Activated naive CD4-positive, alpha-beta T cell treated with anti-CD3 and anti-CD28 coated beads, Interleukin-2, amount 10 ng/mL, durations not matched to agents 7 days and 5 days (primary cell): ENCODE measurements around the gene SNCAIP.
"Not testable (repeated sequence)": the region's sequence is repeated elsewhere in the genome, so short reads cannot be mapped to it uniquely, and the experiment has no call there.

Source experiments
- CTCF ChIA-PET: fragments of 350-600 bp; sonication (Branson Sonifier 250); formaldehyde crosslinking; loops from one replicate; lab custom pipeline; 2021; ENCODE audit warnings: antibody characterized with exemption; lab: Charles Lee
- DNase-seq: peaks from one replicate; pipeline ENCODE4 v3.0.0-alpha.2; 2020
- H3K27ac Mint-ChIP-seq: one replicate; pipeline ENCODE4 v1.8.0; 2021; ENCODE audit warnings: mild to moderate bottlenecking, moderate library complexity, mixed read lengths
- H3K27me3 Mint-ChIP-seq: one replicate; pipeline ENCODE4 v1.8.0; 2021; ENCODE audit warnings: mild to moderate bottlenecking, mixed read lengths
- H3K36me3 Mint-ChIP-seq: one replicate; pipeline ENCODE4 v1.8.0; 2021; ENCODE audit warnings: mixed read lengths
- H3K4me1 Mint-ChIP-seq: one replicate; pipeline ENCODE4 v1.8.0; 2021; ENCODE audit warnings: mixed read lengths
- H3K4me3 Mint-ChIP-seq: one replicate; pipeline ENCODE4 v1.8.0; 2021; ENCODE audit warnings: mild to moderate bottlenecking, moderate library complexity, mixed read lengths
- H3K9me3 Mint-ChIP-seq: one replicate; pipeline ENCODE4 v1.8.0; 2021; ENCODE audit warnings: mixed read lengths

The SNCAIP gene

DNA sequence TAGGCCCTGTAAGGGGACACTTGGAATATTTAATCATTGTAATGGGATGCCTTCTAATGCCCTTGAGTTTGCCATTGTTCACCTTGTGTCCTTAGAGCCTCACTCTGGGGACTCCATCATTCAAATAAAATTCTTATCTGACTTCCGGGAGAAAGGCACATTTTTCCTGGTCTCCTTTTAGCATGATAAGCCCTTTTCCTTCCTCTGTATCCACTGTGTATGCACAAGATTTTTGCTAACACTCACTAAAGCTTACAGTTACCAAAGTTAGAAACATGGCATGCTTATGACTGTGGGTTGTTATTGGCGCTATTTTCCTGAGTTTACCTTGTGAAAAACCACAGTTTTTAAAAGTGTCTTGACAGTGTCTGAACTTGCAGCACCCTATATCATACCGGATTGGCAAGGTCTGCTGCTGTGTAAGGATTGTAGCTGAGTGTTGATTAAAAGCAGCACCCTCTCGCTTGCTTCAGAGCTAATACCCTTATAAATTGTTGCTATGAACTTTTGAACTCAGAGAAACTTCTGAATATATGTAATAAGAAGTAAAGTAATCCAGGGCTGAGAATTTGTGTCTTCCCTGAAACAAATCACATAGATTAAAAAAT lies 46.4 kb downstream of the SNCAIP start:
- DNase-seq = no peak
- Mint-ChIP-seq H3K4me1 (no peaks in the 10 kb centered on the region), H3K36me3 (no peaks in the 10 kb centered on the region), H3K4me3 (no peak overlapping the region), H3K9me3 (no peaks in the 10 kb centered on the region), H3K27ac (no peak overlapping the region), H3K27me3 (no peaks in the 10 kb centered on the region)
- CTCF ChIA-PET = no interaction called here

DNA sequence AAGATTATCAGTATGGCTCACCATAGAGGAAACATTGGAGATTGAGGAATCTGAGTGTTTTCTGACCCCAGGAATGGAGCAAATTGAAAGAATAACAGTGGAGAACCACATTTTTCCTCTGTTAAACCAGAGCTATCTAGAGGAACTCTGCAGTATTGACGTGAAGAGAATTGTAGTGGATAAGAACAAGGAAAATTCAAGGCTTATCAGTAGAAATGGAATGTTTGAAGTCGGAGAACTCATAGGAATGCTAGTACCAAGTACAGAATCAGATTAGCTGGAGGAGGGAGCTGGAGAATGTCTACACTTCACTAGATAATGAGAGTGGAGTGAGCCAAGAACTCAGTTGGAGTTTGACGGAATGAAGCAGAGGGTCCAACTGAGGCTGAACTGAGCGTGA lies 50.3 kb downstream of the SNCAIP start:
- H3K27me3 Mint-ChIP-seq = no peaks in the 10 kb centered on the region
- DNase-seq = no peak
- no peaks in the 10 kb centered on the region for H3K36me3 Mint-ChIP-seq
- CTCF ChIA-PET = no interaction called here
- no peaks in the 10 kb centered on the region for H3K4me1 Mint-ChIP-seq
- H3K9me3 Mint-ChIP-seq = no peaks in the 10 kb centered on the region
- H3K4me3 Mint-ChIP-seq = no peak overlapping the region
- no peak overlapping the region for H3K27ac Mint-ChIP-seq

DNA sequence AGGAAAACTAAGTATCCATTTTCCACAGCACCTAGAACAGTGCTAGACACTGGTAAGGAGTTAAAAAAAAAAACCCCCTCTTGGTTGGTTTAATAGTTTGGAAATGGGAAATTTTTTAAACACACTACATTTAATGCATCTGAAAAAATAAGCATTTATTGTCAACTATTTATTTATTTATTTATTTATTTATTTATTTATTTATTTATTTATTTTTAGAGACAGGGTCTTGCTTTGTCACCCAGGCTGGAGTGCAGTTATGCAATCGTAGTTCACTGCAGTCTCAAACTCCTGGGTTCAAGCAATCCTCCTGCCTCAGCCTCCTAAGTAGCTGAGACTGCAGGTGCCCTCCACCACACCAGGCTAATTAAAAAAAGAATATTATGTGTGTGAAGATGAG lies 51.6 kb downstream of the SNCAIP start:
- no peak for DNase-seq
- Mint-ChIP-seq H3K4me3 (no peak overlapping the region), H3K4me1 (no peaks in the 10 kb centered on the region), H3K27ac (no peak overlapping the region), H3K9me3 (no peaks in the 10 kb centered on the region), H3K27me3 (no peaks in the 10 kb centered on the region), H3K36me3 (no peaks in the 10 kb centered on the region)
- CTCF ChIA-PET = no interaction called here

GRCh38 chr5:122366501-122366900 lies 54.5 kb downstream of the SNCAIP start:
- no peak for DNase-seq
- H3K4me3 Mint-ChIP-seq = no peak overlapping the region
- no peaks in the 10 kb centered on the region for H3K27me3 Mint-ChIP-seq
- CTCF ChIA-PET = no interaction called here
- no peak overlapping the region for H3K27ac Mint-ChIP-seq
- no peaks in the 10 kb centered on the region for H3K4me1 Mint-ChIP-seq
- no peaks in the 10 kb centered on the region for H3K36me3 Mint-ChIP-seq
- H3K9me3 Mint-ChIP-seq = no peaks in the 10 kb centered on the region

GRCh38 chr5:122367456-122367855 lies 55.4 kb downstream of the SNCAIP start:
- Mint-ChIP-seq H3K36me3 (no peaks in the 10 kb centered on the region), H3K27me3 (no peaks in the 10 kb centered on the region), H3K4me3 (no peak overlapping the region), H3K4me1 (no peaks in the 10 kb centered on the region), H3K27ac (no peak overlapping the region), H3K9me3 (no peaks in the 10 kb centered on the region)
- DNase-seq = no peak
- CTCF ChIA-PET = no interaction called here

DNA sequence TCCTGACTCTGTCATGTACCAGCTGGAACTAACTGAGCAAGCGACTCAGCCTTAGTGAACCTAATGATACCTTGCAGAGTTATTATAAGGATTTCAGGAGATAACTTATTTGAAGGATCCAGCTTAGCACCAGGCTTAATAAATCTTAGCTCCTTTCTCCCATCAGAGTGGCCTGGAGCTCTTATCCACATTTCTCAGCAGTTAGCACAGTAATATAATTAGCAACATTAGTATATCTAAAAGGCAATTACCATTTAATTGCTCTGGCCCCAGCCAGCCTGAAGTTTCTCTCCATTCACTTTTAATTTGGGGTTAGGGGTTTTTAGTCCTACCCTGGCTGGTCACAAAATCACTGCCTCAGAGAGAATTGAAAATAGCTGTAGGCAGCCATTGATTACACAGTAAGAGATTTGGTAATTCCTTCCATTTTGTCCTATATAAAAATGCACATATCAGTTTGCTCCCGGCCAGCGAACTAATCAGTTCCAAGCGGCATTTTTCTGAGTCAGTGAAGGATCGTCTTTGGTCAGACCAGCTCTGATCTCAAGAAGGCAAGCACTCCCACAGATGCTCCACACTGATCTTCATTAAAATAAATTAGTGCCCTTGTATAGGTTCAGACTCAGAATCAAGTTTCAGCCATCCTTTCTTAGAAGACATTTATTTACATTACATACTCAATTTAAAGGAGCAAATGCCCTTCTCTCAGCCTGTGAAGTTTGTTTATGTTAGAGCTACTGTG lies 56.6 kb downstream of the SNCAIP start:
- Mint-ChIP-seq H3K27me3 (no peaks in the 10 kb centered on the region), H3K36me3 (no peaks in the 10 kb centered on the region), H3K9me3 (no peaks in the 10 kb centered on the region), H3K4me1 (no peaks in the 10 kb centered on the region), H3K4me3 (no peak overlapping the region), H3K27ac (no peak overlapping the region)
- CTCF ChIA-PET = no interaction called here
- DNase-seq = no peak

DNA sequence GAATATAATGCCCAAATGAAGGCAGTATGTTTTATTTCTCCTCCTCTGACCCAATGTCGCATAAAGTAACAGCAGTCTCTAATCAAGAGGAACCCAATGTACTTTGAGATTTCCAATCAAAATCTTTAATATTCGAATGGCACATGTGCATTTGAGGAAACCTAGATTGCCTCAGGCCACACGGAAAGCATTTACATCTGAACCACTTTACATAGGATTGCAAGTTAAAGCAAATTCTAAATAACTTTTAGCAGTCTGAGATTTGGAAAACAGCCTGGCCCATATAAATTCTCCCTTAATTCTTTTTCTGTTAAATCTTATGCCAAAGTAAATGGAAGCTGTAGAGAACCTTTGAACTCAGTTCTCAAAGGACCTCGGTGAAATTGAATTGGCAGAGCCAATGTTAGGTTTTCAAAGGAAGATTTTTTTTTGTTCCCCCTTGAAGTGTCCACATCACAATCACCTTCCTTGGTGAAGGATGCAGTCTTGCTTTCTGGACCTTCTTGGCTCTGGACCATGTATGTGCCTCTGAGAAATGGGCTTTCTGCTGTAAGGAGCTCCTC lies 57.3 kb downstream of the SNCAIP start:
- CTCF ChIA-PET = no interaction called here
- Mint-ChIP-seq H3K4me1 (no peaks in the 10 kb centered on the region), H3K27ac (no peak overlapping the region), H3K36me3 (no peaks in the 10 kb centered on the region), H3K4me3 (no peak overlapping the region), H3K27me3 (no peaks in the 10 kb centered on the region), H3K9me3 (no peaks in the 10 kb centered on the region)
- no peak for DNase-seq

DNA sequence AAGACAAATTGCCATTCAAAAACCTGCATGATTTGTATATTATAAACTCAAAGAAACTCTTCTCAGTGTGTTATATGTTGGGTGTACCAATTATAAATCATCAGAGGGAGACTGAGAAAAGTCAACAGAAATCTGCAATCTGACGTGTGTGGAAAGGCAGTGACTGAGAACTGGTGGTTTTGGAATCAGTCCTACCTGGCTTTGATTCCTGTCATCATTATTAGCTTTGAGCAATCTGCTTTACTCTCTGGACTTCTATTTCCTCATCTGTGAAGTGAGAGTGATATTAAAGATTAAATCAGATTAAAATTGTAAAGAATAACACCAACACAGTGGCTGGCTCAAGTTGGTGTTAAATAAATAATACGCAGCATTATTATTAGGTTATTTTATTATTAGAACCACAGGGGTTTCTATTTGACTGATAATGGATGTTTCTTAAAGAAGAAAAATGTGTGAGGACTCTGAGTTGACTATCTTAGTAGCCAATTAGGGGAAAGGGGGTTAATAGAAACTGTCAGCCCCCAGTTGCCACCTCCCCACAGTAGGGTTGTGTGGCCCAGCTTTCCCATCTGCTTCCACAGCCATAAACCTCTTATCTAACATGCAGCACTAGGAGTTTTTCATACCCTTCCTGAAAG lies 59.6 kb downstream of the SNCAIP start:
- H3K36me3 Mint-ChIP-seq = no peaks in the 10 kb centered on the region
- H3K27ac Mint-ChIP-seq = no peak overlapping the region
- CTCF ChIA-PET = no interaction called here

DNA sequence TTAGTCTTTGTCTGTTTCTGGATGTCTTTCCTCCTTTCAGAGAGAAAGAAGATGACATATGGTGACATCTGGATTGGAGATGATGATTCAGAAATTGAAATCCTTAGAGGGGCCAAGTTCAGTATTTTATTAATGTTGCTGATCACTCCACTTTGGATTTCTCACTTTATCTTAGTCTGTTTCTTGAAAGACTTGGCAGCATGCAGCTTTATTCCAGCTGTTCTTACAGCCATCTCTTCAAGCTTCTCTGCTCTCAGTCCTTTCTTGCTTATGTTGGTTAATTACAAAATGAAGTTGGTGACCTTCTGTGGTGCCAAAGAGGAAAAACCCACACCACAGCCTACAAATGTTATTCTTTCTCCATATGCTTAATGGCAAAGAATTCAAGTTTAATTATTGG lies 62.1 kb downstream of the SNCAIP start:
- no peaks in the 10 kb centered on the region for H3K4me1 Mint-ChIP-seq
- H3K27me3 Mint-ChIP-seq = no peaks in the 10 kb centered on the region
- H3K36me3 Mint-ChIP-seq = no peaks in the 10 kb centered on the region
- no peak overlapping the region for H3K27ac Mint-ChIP-seq
- CTCF ChIA-PET = no interaction called here
- H3K9me3 Mint-ChIP-seq = no peaks in the 10 kb centered on the region
- no peak overlapping the region for H3K4me3 Mint-ChIP-seq
- DNase-seq = no peak

More for the DNA sequence above, 59.6 kb downstream of the SNCAIP start:
- Mint-ChIP-seq H3K9me3 (no peaks in the 10 kb centered on the region), H3K4me3 (no peak overlapping the region), H3K27me3 (no peaks in the 10 kb centered on the region), H3K4me1 (no peaks in the 10 kb centered on the region)
- DNase-seq = no peak

DNA sequence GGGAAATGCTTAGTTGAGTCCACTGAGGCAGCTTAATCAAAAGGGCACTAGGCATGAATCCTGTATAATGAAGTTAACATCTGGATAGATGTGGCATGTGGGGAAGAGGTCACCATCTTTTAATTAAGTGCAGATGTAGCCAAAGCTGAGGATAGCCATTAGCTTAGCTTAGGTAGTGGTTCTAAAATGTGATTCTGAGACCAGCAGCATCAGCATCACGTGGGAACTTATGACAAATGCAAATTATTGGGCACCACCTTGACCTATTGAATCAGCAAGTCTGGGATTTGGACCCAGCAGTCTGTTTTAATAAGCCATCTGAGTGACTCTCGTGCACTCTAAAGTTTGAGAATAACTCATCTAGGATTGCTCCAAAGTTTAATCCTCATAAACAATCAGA lies 63.8 kb downstream of the SNCAIP start:
- DNase-seq = no peak
- H3K27ac Mint-ChIP-seq = no peak overlapping the region
- CTCF ChIA-PET = no interaction called here
- no peaks in the 10 kb centered on the region for H3K36me3 Mint-ChIP-seq
- no peaks in the 10 kb centered on the region for H3K9me3 Mint-ChIP-seq
- H3K4me1 Mint-ChIP-seq = no peaks in the 10 kb centered on the region
- H3K27me3 Mint-ChIP-seq = no peaks in the 10 kb centered on the region
- H3K4me3 Mint-ChIP-seq = no peak overlapping the region

DNA sequence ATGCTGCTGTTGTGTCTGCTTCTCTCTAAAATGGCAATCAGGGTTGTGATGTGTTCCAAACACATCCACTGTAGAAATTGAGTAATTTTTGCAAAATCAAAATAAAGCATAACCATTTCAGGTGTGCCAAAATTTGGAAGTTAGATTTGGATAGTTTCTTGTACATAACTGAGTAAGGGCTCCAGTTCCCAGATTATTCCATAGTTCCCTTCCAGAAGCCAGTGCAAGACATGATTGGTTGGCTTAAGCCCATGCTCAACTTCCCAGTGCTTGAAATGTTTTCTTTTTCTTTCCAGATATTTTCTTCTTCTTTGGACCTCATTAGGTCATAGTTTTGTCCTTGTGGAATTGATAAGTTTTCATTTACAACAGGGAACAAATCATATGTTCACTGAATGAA lies 64.2 kb downstream of the SNCAIP start:
- Mint-ChIP-seq H3K9me3 (no peaks in the 10 kb centered on the region), H3K27me3 (no peaks in the 10 kb centered on the region), H3K4me3 (no peak overlapping the region), H3K36me3 (no peaks in the 10 kb centered on the region), H3K27ac (no peak overlapping the region), H3K4me1 (no peaks in the 10 kb centered on the region)
- CTCF ChIA-PET = no interaction called here
- DNase-seq = no peak

DNA sequence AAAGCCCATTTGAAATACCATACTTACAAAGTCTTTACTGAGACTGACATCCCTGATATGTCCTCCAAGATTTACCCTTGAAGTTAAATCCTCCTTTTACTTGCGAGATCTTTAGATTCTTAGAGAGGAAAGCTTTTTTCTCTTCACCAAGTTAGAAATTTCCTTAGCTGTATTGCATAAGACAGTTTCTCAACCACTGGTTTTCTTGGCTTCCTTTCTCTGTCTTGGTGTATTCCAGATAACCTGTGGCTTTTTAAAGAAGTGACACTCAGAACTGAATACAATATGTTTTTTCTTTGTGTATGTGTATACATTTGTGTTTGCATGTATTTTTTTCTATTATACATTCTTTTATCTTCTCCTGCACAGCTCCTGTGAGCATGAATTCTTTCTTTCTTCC lies 65.0 kb downstream of the SNCAIP start:
- H3K27ac Mint-ChIP-seq = no peak overlapping the region
- no peak overlapping the region for H3K4me3 Mint-ChIP-seq
- H3K9me3 Mint-ChIP-seq = no peaks in the 10 kb centered on the region
- no peaks in the 10 kb centered on the region for H3K27me3 Mint-ChIP-seq
- H3K36me3 Mint-ChIP-seq = no peaks in the 10 kb centered on the region
- CTCF ChIA-PET = no interaction called here
- no peak for DNase-seq
- H3K4me1 Mint-ChIP-seq = no peaks in the 10 kb centered on the region

DNA sequence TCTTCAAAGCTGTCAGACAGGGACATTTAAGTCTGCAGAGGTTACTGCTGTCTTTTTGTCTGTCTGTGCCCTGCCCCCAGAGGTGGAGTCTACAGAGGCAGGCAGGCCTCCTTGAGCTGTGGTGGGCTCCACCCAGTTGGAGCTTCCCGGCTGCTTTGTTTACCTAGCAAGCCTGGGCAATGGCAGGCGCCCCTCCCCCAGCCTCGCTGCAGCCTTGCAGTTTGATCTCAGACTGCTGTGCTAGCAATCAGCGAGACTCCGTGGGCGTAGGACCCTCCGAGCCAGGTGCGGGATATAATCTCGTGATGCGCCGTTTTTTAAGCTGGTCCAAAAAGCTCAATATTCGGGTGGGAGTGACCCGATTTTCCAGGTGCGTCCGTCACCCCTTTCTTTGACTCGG lies 70.9 kb downstream of the SNCAIP start:
- H3K4me3 Mint-ChIP-seq, H3K27ac Mint-ChIP-seq, H3K4me1 Mint-ChIP-seq, H3K27me3 Mint-ChIP-seq, H3K9me3 Mint-ChIP-seq, CTCF ChIA-PET, H3K36me3 Mint-ChIP-seq, DNase-seq: not testable (repeated sequence)

- H3K4me3 Mint-ChIP-seq = no peak overlapping the region
- no peaks in the 10 kb centered on the region for H3K36me3 Mint-ChIP-seq
- no peaks in the 10 kb centered on the region for H3K27me3 Mint-ChIP-seq
- no peaks in the 10 kb centered on the region for H3K4me1 Mint-ChIP-seq
- H3K27ac Mint-ChIP-seq = no peak overlapping the region
- DNase-seq = no peak
- peaks cover 4% of the 10 kb centered on the region for H3K9me3 Mint-ChIP-seq
- CTCF ChIA-PET = no interaction called here
Measured at GRCh38 chr5:122384739-122385235, 72.8 kb downstream of the SNCAIP start.

DNA sequence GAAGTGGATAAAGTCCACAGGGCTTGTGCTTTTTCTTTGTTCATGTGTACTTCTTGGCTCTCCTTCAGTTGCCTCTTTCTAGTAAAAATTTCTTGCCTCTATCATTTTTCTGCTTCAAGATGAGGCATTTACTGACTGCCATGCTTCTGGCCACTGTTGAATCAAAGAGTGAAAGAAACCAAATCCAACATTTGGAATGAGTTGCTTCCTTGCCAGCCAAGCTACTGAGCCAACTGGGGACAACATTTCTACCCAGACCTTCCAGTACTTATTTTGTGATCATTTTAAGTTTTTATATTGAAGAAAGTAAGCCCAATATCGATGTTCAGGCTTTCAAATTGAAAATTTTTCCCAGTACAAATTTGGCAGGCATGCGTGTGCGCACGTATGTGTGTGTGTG lies 73.2 kb downstream of the SNCAIP start:
- Mint-ChIP-seq H3K27ac (no peak overlapping the region), H3K36me3 (no peaks in the 10 kb centered on the region), H3K9me3 (peaks cover 4% of the 10 kb centered on the region), H3K27me3 (no peaks in the 10 kb centered on the region), H3K4me1 (no peaks in the 10 kb centered on the region), H3K4me3 (no peak overlapping the region)
- CTCF ChIA-PET = no interaction called here
- no peak for DNase-seq
